Measurements from ENCODE around the gene PARVB. TPM values are rescaled to one million over a fixed set of nuclear protein-coding genes. Genes with fewer than 3 reads are reported as not detected.

The PARVB gene
- total RNA-seq, 1 donor = 23.3 TPM

DNA sequence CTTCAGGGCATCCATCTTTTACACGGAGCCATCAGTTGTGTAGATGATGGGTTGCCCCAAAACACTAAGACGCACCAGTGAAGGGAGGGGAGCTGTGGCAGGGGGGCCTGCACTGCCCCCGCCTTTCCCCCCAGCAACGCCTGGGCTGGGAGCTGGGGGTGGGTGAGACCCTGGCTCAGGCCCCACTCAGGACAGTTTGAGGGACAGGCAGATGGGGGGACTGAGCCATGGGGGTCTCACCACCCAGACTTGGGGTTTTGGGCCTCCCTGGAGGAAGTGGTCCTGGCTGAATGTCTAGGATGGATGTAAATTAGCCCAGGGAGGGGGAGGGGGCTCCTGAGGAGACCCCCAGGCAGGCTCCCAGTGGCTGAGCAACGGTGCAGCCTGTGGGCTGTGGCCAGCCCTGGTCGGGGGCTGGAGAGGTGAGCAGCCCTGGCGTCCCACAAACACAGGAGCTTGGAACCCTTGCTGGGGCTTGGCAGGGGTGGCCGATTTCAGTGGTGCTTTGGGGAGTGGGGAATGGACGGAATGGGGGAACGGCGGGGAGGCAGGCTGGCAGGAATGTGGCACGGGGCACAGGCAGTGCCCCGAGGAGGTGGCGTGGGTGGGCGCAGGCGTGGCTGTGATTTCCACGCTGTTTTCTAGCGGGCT, 6.1 kb downstream of the PARVB start:
- Histone ChIP-seq H3K4me3 (ENCODE audit: low read length) (no peak overlapping the region), H3K4me1 (ENCODE audit: insufficient read depth, low read length) (peaks cover 45% of the 10 kb centered on the region), H3K27me3 (ENCODE audit: insufficient read depth, low read length) (no peaks in the 10 kb centered on the region), H3K9me3 (ENCODE audit: low read depth, low read length) (no peaks in the 10 kb centered on the region)

DNA sequence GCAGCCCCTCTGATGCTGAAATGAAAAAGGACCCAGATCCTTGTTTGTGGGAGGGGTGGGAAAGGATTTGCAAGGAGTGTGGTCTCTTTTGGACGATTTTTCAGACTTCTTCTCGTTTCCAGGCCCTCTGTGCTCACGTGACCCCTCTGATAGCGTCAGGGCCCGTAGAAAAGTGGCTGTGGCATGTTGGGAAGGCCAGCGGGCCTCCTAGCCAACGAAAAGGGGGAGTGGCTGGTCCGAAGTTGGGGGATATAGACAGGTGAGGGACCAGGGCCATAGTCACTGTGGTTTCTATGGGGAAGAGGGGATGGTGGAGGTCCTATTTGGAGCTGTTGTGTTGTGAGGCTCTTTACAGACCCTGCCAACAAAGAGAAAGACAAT, 6.6 kb downstream of the PARVB start:
- peaks cover 40% of the 10 kb centered on the region for H3K4me1 ChIP-seq (ENCODE audit: insufficient read depth, low read length)
- no peaks in the 10 kb centered on the region for H3K27me3 ChIP-seq (ENCODE audit: insufficient read depth, low read length)
- H3K9me3 ChIP-seq (ENCODE audit: low read depth, low read length) = no peaks in the 10 kb centered on the region
- H3K4me3 ChIP-seq (ENCODE audit: low read length) = no peak overlapping the region

DNA sequence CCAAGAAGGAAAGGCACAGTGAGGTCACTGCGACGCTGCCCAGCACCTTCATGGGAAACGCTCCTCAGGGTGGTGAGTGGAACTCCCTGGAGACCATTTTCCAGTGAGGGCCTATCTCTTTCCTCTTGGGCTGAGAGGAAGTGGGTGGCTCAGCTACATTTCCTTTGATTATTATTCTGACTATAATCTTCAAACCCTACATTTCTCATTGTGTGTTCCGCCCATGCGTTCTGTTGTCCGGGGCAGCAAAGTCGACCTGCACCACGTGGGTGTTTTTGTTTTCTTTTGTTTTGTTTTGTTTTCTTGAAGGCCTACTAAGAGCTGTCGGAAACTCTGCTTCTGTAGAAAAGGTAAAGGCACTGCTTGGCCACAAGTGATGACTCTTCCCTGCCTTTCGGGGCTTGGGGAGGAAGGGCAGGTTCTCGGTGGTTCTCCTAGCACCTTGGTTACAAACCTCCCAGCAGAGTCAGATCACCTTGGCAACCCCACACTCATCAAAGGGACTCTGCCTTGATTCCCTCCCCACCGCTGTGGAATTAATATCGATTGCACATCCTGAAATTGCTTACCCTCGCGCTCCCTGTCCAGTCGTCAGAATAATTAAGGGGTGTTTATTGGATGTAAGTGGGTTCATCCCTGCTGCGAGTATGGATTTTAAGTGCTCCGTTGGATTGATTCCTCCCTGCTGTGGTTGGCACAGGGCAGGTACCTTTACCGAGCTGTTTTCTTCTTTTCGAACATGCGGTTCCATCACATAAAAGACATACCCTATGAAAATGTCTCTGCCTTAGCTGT, 7.3 kb downstream of the PARVB start:
- no peaks in the 10 kb centered on the region for H3K9me3 ChIP-seq (ENCODE audit: low read depth, low read length)
- H3K4me3 ChIP-seq (ENCODE audit: low read length) = no peak overlapping the region
- H3K27me3 ChIP-seq (ENCODE audit: insufficient read depth, low read length) = no peaks in the 10 kb centered on the region
- peaks cover 33% of the 10 kb centered on the region for H3K4me1 ChIP-seq (ENCODE audit: insufficient read depth, low read length)

DNA sequence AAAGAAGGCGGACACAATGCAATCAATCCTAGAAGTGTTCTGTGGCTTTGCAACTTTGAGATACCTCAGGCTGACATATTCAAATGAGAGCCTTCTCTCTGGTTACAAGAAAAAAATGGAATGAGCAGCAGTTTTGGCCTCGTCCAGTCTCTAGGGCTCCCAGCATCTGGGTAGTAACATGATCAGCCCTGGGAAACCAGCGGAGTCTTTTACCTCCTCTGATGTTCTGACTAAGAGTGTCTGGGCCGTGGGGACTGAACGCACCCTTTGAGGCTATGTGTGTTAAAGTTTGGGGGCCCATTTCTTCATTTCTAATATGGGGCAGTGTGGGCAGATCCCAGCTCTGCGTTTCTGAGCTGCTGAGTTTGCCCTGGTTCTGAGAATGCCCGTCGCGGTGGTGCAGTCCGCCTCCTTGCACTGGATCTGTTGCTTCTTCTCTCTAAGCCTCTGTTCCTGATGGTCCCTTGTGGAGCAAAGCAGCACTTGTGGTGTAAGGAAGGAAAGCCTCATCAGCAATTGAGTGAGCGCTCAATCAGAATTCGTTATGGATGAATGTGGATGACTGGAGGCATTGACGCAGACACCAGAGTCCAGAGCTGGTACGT, 8.1 kb downstream of the PARVB start:
- Histone ChIP-seq H3K4me1 (ENCODE audit: insufficient read depth, low read length) (peaks cover 26% of the 10 kb centered on the region), H3K9me3 (ENCODE audit: low read depth, low read length) (no peaks in the 10 kb centered on the region), H3K27me3 (ENCODE audit: insufficient read depth, low read length) (no peaks in the 10 kb centered on the region), H3K4me3 (ENCODE audit: low read length) (no peak overlapping the region)

DNA sequence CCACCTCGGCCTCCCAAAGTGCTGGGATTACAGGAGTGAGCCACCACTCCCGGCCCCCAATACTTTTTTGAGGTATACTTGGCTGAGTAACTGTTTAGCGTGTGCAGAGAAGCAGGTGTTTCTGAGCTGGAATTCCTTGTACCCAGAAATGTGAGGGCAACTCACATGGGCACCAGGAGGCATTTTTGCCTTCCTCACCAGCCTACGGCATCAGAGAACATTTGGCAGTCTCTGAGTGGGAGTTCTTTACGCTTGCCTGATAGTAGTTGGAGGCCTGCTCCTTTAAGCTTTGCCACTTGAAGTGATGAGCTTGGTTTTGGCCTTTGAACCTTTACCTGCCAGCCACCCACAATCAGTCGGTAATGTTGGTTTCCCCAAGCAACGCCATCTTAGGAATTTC, 9.2 kb downstream of the PARVB start:
- no peaks in the 10 kb centered on the region for H3K27me3 ChIP-seq (ENCODE audit: insufficient read depth, low read length)
- peaks cover 21% of the 10 kb centered on the region for H3K4me1 ChIP-seq (ENCODE audit: insufficient read depth, low read length)
- H3K9me3 ChIP-seq (ENCODE audit: low read depth, low read length) = no peaks in the 10 kb centered on the region
- H3K4me3 ChIP-seq (ENCODE audit: low read length) = no peak overlapping the region

DNA sequence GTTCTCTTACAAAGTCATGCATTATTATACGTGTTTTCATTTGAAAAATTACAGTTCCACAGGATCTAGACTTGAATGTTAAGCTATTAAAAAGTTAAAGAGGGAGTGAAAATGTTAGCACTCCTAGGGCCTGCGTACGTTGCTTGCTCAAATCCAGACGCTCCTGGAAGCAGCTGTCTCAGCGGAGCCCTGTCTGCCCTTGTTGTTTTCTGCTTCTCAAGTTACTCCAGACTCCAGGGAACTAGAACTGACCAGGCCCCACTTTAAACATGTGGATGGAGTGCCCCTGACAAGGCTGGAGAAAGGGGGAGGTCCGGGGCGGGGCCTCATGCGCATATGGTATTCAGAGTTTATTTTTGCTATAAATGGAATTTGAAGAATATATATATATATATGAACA, 9.6 kb downstream of the PARVB start:
- Histone ChIP-seq H3K4me3 (ENCODE audit: low read length) (no peak overlapping the region), H3K27me3 (ENCODE audit: insufficient read depth, low read length) (no peaks in the 10 kb centered on the region), H3K9me3 (ENCODE audit: low read depth, low read length) (no peaks in the 10 kb centered on the region), H3K4me1 (ENCODE audit: insufficient read depth, low read length) (peaks cover 21% of the 10 kb centered on the region)

DNA sequence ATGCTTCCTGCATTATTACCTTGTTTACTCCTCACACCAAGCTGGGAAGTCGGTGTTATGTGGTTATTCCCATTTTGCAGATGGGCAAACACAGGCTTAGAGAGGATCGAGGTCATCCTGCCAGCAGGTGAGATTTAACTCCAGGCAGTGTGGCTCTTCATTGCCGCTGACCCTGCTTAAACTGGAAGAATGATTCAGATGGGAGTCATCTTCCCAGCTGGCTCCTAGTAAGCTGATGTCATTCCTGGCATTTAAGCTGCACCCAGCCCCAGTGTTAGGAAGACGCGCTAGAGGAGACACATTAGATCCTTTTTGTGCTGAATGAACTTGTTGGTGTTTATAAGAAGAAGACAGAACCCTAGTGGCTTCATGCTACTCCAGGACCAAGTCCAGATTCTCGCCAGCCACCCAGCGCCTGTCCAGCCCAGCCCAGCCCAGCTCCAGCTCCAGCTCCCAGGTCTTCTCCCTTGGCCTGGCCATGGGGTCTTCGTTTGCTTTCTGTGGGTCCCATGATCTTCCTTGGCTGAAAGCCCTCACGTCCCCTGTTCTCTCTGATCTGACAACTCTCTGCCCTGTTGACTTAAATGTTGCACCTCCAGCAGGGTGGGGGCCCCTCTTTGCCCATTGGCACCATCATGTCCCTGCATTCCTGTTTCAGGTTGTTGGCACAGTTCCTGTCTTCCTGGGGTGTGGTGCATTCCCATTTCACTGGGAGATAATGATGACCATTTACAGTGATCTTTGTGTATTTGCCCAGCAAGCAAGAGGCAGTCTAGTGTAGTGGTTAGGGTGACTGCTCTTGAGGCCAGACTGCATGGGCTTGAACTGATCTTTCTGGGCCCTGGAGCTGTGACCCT, 13.6 kb downstream of the PARVB start:
- H3K4me3 ChIP-seq (ENCODE audit: low read length) = no peak overlapping the region
- H3K9me3 ChIP-seq (ENCODE audit: low read depth, low read length) = no peaks in the 10 kb centered on the region
- no peaks in the 10 kb centered on the region for H3K27me3 ChIP-seq (ENCODE audit: insufficient read depth, low read length)
- no peaks in the 10 kb centered on the region for H3K4me1 ChIP-seq (ENCODE audit: insufficient read depth, low read length)

DNA sequence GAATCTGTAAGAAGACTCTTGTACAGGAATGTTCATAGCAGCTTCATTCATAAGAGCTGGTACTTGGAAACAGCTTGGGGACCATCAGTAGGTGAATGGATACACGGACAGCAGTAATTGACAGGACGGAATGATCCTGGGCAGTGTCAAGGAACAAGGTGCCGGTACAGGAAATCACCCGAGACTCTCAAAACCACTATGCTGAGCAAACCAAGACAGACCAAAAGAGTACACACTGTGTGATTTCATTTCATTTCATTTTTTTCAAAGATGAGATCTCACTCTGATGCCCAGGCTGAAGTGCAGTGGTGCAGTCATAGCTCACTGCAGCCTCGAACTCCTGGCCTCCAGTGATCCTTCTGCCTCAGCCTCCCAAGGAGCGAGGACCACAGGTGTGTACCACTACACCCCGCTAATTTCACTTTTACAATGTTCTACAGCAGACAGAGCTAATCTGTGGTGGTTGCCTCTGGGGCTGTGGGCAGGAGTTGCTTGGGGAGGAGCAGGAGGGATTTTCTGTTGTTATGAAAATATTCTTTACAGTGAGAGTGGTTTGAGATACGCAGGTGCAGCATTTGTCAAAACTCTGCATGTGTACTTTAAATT, 15.6 kb downstream of the PARVB start:
- Histone ChIP-seq H3K4me1 (ENCODE audit: insufficient read depth, low read length) (no peaks in the 10 kb centered on the region), H3K9me3 (ENCODE audit: low read depth, low read length) (no peaks in the 10 kb centered on the region), H3K4me3 (ENCODE audit: low read length) (no peak overlapping the region), H3K27me3 (ENCODE audit: insufficient read depth, low read length) (no peaks in the 10 kb centered on the region)

DNA sequence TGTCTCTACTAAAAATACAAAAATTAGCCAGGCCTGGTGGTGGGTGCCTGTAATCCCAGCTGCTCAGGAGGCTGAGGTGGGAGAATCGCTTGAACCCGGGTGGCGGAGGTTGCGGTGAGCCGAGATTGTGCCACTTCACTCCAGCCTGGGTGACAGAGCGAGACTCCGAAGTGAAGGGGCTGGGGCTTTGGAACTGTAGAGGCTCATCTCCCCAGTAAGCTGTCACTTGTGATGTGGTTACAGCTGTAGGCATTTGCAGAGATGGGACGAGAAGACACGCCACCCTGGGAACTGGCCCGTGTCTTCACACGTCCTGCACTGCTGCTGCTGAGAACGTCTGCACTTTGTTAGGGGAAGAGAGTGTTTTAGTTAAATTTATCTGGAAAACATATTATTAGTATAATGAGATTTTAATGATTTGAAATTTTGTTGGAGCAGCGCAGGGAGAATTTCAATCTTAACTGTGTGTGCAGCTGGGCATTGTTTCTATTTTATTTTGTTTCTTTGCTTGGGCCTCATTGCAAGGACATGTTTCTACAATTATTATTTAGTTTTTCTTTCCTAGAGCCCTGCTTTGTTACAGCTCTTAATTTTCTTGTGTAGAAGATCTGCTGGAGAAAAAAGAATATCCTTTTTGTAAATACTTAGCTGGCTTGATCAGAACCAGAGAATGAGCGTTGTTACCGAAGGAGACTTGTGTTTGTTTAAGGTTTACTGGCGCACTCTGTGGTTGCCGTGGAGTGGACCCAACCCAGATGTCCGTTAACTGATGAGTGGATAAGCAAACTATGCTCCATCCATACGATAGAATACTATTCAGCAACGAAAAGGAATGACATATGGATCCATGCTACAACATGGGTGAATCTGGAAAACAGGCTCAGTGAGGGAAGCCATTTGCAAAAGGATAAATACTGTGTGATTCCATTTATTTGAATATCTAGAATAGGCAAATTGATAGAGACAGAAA, 18.4 kb downstream of the PARVB start:
- Histone ChIP-seq H3K4me3 (ENCODE audit: low read length) (no peak overlapping the region), H3K27me3 (ENCODE audit: insufficient read depth, low read length) (no peaks in the 10 kb centered on the region), H3K9me3 (ENCODE audit: low read depth, low read length) (no peaks in the 10 kb centered on the region), H3K4me1 (ENCODE audit: insufficient read depth, low read length) (no peaks in the 10 kb centered on the region)

DNA sequence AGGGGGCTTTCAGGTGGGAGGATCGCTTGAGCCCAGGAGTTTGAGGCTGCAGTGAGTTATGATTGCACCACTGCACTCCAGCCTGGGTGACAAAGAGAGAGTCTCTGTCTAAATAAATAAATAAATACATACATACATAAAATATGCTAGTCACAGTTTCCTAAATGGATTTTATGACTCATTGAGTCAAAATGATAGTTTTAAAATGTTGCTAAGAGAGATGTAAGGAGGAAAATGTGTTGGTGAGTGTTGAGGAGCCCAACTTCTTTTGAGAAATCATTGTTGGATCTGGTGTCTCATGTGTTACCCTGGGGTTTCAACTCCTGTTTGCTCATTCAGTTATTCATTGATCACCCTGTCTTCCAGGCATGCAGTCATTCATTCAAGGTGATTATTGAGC, 21.0 kb downstream of the PARVB start:
- H3K4me3 ChIP-seq (ENCODE audit: low read length) = no peak overlapping the region
- no peaks in the 10 kb centered on the region for H3K27me3 ChIP-seq (ENCODE audit: insufficient read depth, low read length)
- peaks cover 5% of the 10 kb centered on the region for H3K4me1 ChIP-seq (ENCODE audit: insufficient read depth, low read length)
- no peaks in the 10 kb centered on the region for H3K9me3 ChIP-seq (ENCODE audit: low read depth, low read length)

DNA sequence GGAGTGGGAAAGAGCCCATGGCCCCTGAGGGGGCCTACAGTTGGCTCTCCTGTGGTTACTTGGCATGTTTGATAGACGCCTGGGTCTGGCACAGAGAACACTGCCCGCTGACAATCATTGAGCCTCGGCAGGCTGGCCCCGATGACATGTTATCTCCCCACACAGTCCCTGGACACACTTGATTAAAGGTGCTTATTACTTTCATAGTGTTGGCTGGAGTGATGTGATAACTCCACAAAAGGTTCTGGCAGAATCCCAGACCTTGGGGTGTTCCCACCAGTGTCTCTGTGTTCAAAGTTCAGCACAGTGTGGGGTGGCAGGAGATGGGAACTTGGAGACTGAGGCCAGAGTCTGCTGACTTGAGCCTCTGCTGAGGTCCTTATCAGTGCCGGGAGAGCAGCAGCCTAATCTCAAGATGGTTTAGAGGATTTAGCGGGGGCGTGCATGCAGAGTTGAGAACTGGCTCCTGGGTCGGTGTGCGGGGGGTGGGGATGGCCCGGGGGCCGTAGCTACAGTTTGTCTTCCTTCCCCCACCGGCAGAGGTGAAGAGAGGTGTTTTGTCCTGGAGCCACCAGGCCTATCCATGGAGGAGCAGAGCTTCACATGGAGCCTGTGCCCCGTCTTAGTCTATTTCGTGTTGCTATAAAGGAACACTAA, 22.5 kb downstream of the PARVB start:
- Histone ChIP-seq H3K4me3 (ENCODE audit: low read length) (no peak overlapping the region), H3K4me1 (ENCODE audit: insufficient read depth, low read length) (peaks cover 5% of the 10 kb centered on the region), H3K27me3 (ENCODE audit: insufficient read depth, low read length) (no peaks in the 10 kb centered on the region), H3K9me3 (ENCODE audit: low read depth, low read length) (no peaks in the 10 kb centered on the region)

DNA sequence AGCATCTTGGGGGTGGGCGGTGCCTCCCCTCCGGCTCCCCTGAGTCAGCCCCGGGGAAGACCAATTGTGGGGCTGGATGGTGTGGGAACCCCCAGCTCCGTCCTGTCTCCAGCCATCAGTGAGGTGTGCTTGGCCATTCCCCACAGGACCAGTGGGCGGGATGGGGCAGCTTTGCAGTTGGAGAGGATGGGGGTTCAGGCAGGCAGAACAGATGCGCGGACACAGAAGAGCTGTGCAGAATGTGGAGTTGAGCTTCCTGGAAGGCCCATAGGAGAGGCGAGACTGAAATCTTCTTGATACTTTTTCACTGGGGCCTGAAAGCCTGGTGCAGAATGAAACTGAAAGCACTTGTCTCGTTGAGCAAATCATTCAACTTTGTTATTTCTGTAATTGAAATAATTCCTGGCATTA, 23.8 kb downstream of the PARVB start:
- Histone ChIP-seq H3K9me3 (ENCODE audit: low read depth, low read length) (no peaks in the 10 kb centered on the region), H3K4me1 (ENCODE audit: insufficient read depth, low read length) (peaks cover 5% of the 10 kb centered on the region), H3K27me3 (ENCODE audit: insufficient read depth, low read length) (no peaks in the 10 kb centered on the region), H3K4me3 (ENCODE audit: low read length) (no peak overlapping the region)

DNA sequence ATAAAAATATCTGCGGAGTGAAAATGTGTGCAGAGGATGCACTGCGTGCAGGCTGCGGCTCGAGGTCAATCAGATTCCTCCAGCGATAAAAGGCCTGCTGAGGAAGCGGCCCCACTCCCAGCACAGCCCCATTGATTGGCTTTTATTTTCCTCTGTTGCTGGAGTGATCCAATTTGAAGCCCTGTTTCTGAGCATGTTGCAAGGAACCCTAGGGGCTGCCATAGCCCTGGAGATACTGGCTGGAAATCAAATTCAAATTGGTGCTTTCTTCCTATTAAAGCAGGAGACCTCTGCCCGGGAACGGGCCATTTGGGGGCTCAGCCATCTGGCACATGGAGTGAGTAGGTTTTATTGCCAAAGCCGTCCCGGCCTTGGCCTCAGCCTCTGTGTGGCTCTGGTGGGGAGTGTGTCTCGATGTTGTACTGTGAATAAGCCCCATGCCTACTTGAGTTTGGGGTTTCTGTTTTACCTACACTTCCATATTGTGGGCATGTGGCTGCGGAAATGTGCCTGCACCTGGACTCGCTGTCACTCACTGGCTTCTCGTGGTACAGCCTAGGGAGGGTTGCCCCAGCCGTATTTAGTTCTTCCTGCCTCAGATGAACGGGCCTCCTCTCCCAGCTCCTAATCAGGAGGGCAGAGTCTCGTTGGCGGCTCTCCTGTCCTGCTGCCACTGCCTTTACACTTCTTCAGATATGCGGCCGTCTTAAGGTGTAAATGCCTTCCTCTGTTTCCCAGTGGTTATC, 25.6 kb downstream of the PARVB start:
- H3K4me1 ChIP-seq (ENCODE audit: insufficient read depth, low read length) = peaks cover 5% of the 10 kb centered on the region
- H3K4me3 ChIP-seq (ENCODE audit: low read length) = no peak overlapping the region
- H3K9me3 ChIP-seq (ENCODE audit: low read depth, low read length) = no peaks in the 10 kb centered on the region
- no peaks in the 10 kb centered on the region for H3K27me3 ChIP-seq (ENCODE audit: insufficient read depth, low read length)
